ENCODE results near the gene RAC2.

DNA sequence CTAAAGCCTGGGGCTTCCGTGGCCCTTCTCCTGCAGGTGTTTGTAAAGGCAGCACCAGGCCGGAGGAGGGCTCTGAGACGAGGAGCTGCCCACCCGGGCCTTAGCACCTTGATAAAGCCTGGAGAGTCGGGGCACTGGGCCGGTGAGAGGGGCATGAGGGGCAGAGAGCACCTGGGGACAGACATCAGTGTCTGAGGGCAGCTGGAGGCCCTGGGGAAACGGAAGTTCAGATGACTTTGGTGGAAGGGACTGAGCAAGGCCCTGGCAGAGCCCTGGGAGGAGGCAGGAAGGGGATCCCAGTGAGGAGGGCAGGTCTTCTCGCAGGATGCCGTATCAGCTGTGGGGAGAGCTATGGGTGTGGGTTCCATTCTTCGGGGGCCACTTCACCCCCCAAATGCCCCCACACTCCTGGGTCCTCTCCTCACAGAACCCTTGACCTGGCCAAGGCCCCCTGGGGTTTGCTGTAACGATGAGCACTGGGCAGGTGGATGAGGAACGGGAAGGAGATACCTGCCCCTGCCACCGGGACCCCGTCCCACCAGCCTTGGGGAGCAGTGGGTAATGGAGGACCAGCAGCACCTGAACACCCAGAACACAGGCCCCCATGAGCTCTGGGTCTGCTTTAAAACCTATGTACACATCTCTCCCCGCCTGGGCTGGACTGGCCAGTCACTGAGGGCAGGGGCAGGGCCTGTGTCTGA, 63.4 kb downstream of the RAC2 start:
- TF ChIP-seq POLR2A (IDR thresholded peaks at IDR 0.05; ENCODE audit: low read length) (no peak), CHD2 (IDR thresholded peaks at IDR 0.05; ENCODE audit: low read length, partially characterized antibody) (no peak), EP300 (IDR thresholded peaks at IDR 0.05) (no peak), MAX (IDR thresholded peaks at IDR 0.05) (no peak), HES2 (IDR thresholded peaks at IDR 0.05) (no peak), NR3C1 (IDR thresholded peaks at IDR 0.05) (no peak), JUNB (IDR thresholded peaks at IDR 0.05) (no peak), SREBF2 (IDR thresholded peaks at IDR 0.05) (no peak), CEBPB (IDR thresholded peaks at IDR 0.05) (no peak)
- TF ChIP-seq, protein P1, sequence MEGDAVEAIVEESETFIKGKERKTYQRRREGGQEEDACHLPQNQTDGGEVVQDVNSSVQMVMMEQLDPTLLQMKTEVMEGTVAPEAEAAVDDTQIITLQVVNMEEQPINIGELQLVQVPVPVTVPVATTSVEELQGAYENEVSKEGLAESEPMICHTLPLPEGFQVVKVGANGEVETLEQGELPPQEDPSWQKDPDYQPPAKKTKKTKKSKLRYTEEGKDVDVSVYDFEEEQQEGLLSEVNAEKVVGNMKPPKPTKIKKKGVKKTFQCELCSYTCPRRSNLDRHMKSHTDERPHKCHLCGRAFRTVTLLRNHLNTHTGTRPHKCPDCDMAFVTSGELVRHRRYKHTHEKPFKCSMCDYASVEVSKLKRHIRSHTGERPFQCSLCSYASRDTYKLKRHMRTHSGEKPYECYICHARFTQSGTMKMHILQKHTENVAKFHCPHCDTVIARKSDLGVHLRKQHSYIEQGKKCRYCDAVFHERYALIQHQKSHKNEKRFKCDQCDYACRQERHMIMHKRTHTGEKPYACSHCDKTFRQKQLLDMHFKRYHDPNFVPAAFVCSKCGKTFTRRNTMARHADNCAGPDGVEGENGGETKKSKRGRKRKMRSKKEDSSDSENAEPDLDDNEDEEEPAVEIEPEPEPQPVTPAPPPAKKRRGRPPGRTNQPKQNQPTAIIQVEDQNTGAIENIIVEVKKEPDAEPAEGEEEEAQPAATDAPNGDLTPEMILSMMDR (IDR thresholded peaks at IDR 0.05), result no peak
